Measurements from ENCODE around the gene UNKL.

- TF ChIP-seq CTCF (IDR thresholded peaks at IDR 0.05; ENCODE audit: insufficient read depth, low read length, poor library complexity, severe bottlenecking): no peak
- TF ChIP-seq EZH2phosphoT487 (conservative IDR thresholded peaks at IDR 0.05; ENCODE audit: low read length): no peak
These were observed 33.5 kb upstream of the UNKL start for GRCh38 chr16:1447965-1448364.
